ENCODE results near the gene OR10H5. TPM values are rescaled to one million over a fixed set of nuclear protein-coding genes. Genes with fewer than 3 reads are reported as not detected.
"Not testable (repeated sequence)": the region's sequence is repeated elsewhere in the genome, so short reads cannot be mapped to it uniquely, and the experiment has no call there.

OR10H5 gene
- total RNA-seq, 1 experiment from 2014 or later, result not detected

GRCh38 chr19:15781661-15782060 lies 5.8 kb upstream of the OR10H5 start:
- H2AFZ ChIP-seq, result no peak overlapping the region
- H3K4me1 ChIP-seq (replicated peaks; ENCODE audit: insufficient read depth), result peaks cover 11% of the 10 kb centered on the region; the same call in 1 of the 2 replicates
- H3K79me2 ChIP-seq (ENCODE audit: low read depth), result no peaks in the 10 kb centered on the region
- H3K36me3 ChIP-seq (ENCODE audit: low read depth), result no peaks in the 10 kb centered on the region
- no peak for TF ChIP-seq EZH2 (IDR thresholded peaks at IDR 0.05; ENCODE audit: low read depth)
- TF ChIP-seq CTCF (conservative IDR thresholded peaks at IDR 0.05), result no peak
- no peak for DNase-seq
- H3F3A ChIP-seq (ENCODE audit: insufficient read depth, low read depth), result peaks cover 15% of the 10 kb centered on the region
- no peaks in the 10 kb centered on the region for H3K9me3 ChIP-seq (ENCODE audit: insufficient read depth, low read depth)
- BruUV-seq (replicated peaks), result no TSS peak
- no peak overlapping the region for H3K4me3 ChIP-seq
- no peaks in the 10 kb centered on the region for H4K20me1 ChIP-seq (ENCODE audit: insufficient read depth)
- peaks cover 15% of the 10 kb centered on the region for H3K27me3 ChIP-seq (ENCODE audit: insufficient read depth, low read depth)
- CTCF ChIA-PET, result no interaction called here
- H3K4me2 ChIP-seq, result no peak overlapping the region
- no peaks in the 10 kb centered on the region for H3K9me2 ChIP-seq (ENCODE audit: insufficient read depth)
- POLR2A ChIA-PET (ENCODE audit: unreplicated experiment), result no interaction called here
- H3K27ac ChIP-seq, result no peak overlapping the region
- intact Hi-C loops (cut with micrococcal nuclease; ENCODE audit: unreplicated experiment), result no loop called here

- no peak overlapping the region for H3K4me3 ChIP-seq
- BruUV-seq (replicated peaks), result no TSS peak
- H3K9me3 ChIP-seq (ENCODE audit: insufficient read depth, low read depth), result no peaks in the 10 kb centered on the region
- H3K27ac ChIP-seq, result no peak overlapping the region
- H2AFZ ChIP-seq, result no peak overlapping the region
- no peak overlapping the region for H3K4me2 ChIP-seq
- no peaks in the 10 kb centered on the region for H3K9me2 ChIP-seq (ENCODE audit: insufficient read depth)
- POLR2A ChIA-PET (ENCODE audit: unreplicated experiment), result no interaction called here
- TF ChIP-seq CTCF (conservative IDR thresholded peaks at IDR 0.05) (no peak), EZH2 (IDR thresholded peaks at IDR 0.05; ENCODE audit: low read depth) (no peak)
- no peaks in the 10 kb centered on the region for H3K79me2 ChIP-seq (ENCODE audit: low read depth)
- CTCF ChIA-PET, result no interaction called here
- H3K36me3 ChIP-seq (ENCODE audit: low read depth), result no peaks in the 10 kb centered on the region
- H3K27me3 ChIP-seq (ENCODE audit: insufficient read depth, low read depth), result peaks cover 13% of the 10 kb centered on the region; the same call in 1 of the 2 replicates
- H3F3A ChIP-seq (ENCODE audit: insufficient read depth, low read depth), result peaks cover 15% of the 10 kb centered on the region
- intact Hi-C loops (cut with micrococcal nuclease; ENCODE audit: unreplicated experiment), result no loop called here
- peaks cover 11% of the 10 kb centered on the region; the same call in 1 of the 2 replicates for H3K4me1 ChIP-seq (replicated peaks; ENCODE audit: insufficient read depth)
- H4K20me1 ChIP-seq (ENCODE audit: insufficient read depth), result no peaks in the 10 kb centered on the region
- DNase-seq, result no peak
These were observed 5.2 kb upstream of the OR10H5 start for GRCh38 chr19:15782211-15782610.

- CTCF ChIA-PET; H3K36me3 ChIP-seq (ENCODE audit: low read depth); BruUV-seq (replicated peaks); H3K9me3 ChIP-seq (ENCODE audit: insufficient read depth, low read depth); H3K4me3 ChIP-seq; H3K27ac ChIP-seq; intact Hi-C loops (cut with micrococcal nuclease; ENCODE audit: unreplicated experiment); H2AFZ ChIP-seq; POLR2A ChIA-PET (ENCODE audit: unreplicated experiment); H3K4me2 ChIP-seq; DNase-seq; H4K20me1 ChIP-seq (ENCODE audit: insufficient read depth); H3K79me2 ChIP-seq (ENCODE audit: low read depth); H3K9me2 ChIP-seq (ENCODE audit: insufficient read depth): not testable (repeated sequence)
- Histone ChIP-seq H3K27me3 (ENCODE audit: insufficient read depth, low read depth) (peaks cover 14% of the 10 kb centered on the region; the same call in 1 of the 2 replicates), H3F3A (ENCODE audit: insufficient read depth, low read depth) (peaks cover 15% of the 10 kb centered on the region), H3K4me1 (replicated peaks; ENCODE audit: insufficient read depth) (peaks cover 11% of the 10 kb centered on the region; the same call in 1 of the 2 replicates)
These were observed 4.6 kb upstream of the OR10H5 start for GRCh38 chr19:15782896-15783295.

GRCh38 chr19:15788594-15789270 lies 1.3 kb downstream of the OR10H5 start:
- Histone ChIP-seq H3K4me1 (replicated peaks; ENCODE audit: insufficient read depth) (no peaks in the 10 kb centered on the region), H3K9me3 (ENCODE audit: insufficient read depth, low read depth) (no peaks in the 10 kb centered on the region), H3K79me2 (ENCODE audit: low read depth) (no peaks in the 10 kb centered on the region), H3K27ac (no peak overlapping the region), H3K9me2 (ENCODE audit: insufficient read depth) (no peaks in the 10 kb centered on the region), H4K20me1 (ENCODE audit: insufficient read depth) (no peaks in the 10 kb centered on the region), H3K36me3 (ENCODE audit: low read depth) (no peaks in the 10 kb centered on the region), H3K4me2 (no peak overlapping the region), H3K27me3 (ENCODE audit: insufficient read depth, low read depth) (peaks cover 15% of the 10 kb centered on the region; the same call in 1 of the 2 replicates), H3F3A (ENCODE audit: insufficient read depth, low read depth) (no peaks in the 10 kb centered on the region), H2AFZ (no peak overlapping the region), H3K4me3 (no peak overlapping the region)
- POLR2A ChIA-PET (ENCODE audit: unreplicated experiment), result no interaction called here
- no peak for TF ChIP-seq EZH2 (IDR thresholded peaks at IDR 0.05; ENCODE audit: low read depth)
- TF ChIP-seq CTCF (conservative IDR thresholded peaks at IDR 0.05), result no peak
- CTCF ChIA-PET, result interaction anchor here (0.6 kb wide), 1 partner anchor 52 kb away, joined by 7 read pairs; no protein-coding TSS in a partner anchor
- BruUV-seq (replicated peaks), result no TSS peak
- intact Hi-C loops (cut with micrococcal nuclease; ENCODE audit: unreplicated experiment), result no loop called here
- DNase-seq, result no peak
